ENCODE results near the gene TEAD1. TPM values are rescaled to one million over a fixed set of nuclear protein-coding genes. Genes with fewer than 3 reads are reported as not detected.

The TEAD1 gene
- total and polyA plus RNA-seq, 9 of the 15 experiments (the other 6 are each of a cell fraction or from before 2014, with no cell fraction given): 1.7 to 17.7 (median 10.8) TPM

- FAIRE-seq (no peak), DNase-seq (ENCODE audit: extremely low read depth in 1 of 4, low spot score in 3 of 4) (peak in 1 of 4 experiments; percentile 31), ATAC-seq (peak; percentile 39)
- Histone ChIP-seq H3K79me2 (ENCODE audit: control insufficient read depth, insufficient read depth, low read length) (peaks cover 36% of the 10 kb centered on the region), H3K9me3 (replicated peaks; ENCODE audit: control insufficient read depth, insufficient read depth, low read depth, low read length) (no peaks in the 10 kb centered on the region), H3K9ac (ENCODE audit: insufficient read depth in 1 of 2, low read depth in 2 of 2, low read length in 2 of 2) (peak overlapping the region; percentile 47 to 73; a peak in 3 of 4 replicates), H3K9me1 (ENCODE audit: control insufficient read depth, insufficient read depth, low read length) (no peaks in the 10 kb centered on the region), H3K36me3 (ENCODE audit: control insufficient read depth, insufficient read depth, low read length) (no peaks in the 10 kb centered on the region), H3K27me3 (ENCODE audit: control insufficient read depth in 2 of 2, insufficient read depth in 2 of 2, low read length in 2 of 2) (no peaks in the 10 kb centered on the region), H3K4me1 (replicated peaks in 1 of 2; ENCODE audit: control insufficient read depth in 2 of 2, insufficient read depth in 2 of 2, low read length in 2 of 2) (peaks cover 38 to 52% of the 10 kb centered on the region in 2 experiments), H3K4me2 (ENCODE audit: insufficient read depth, low read length) (peak overlapping the region; percentile 67), H3K4me3 (no peak overlapping the region), H3K27ac (ENCODE audit: extremely low read depth, low read depth, low read length) (peak overlapping the region; percentile 69), H4K20me1 (replicated peaks; ENCODE audit: control insufficient read depth, insufficient read depth, low read length) (no peaks in the 10 kb centered on the region), H2AFZ (ENCODE audit: low read depth, low read length) (peak overlapping the region; percentile 45)
- ChIA-PET POLR2A (interaction anchor here (1.3 kb wide), 1 partner anchor 13 kb away, joined by 4 read pairs; no protein-coding TSS in a partner anchor), CTCF (ENCODE audit: low intra/inter-chr PET ratio) (no interaction called here)
- TF ChIP-seq NFIC (IDR thresholded peaks at IDR 0.05): 0 out of 2 replicates have a peak, but pooled peaks have one; percentile 14
- TF ChIP-seq STAT6 (CRISPR knock-in tag; IDR thresholded peaks at IDR 0.05): 0 out of 2 replicates have a peak, but pooled peaks have one; percentile 53
- TF ChIP-seq ZNF121 (CRISPR knock-in tag; conservative IDR thresholded peaks at IDR 0.05): peak; percentile 78
- TF ChIP-seq MYC (IDR thresholded peaks at IDR 0.05; ENCODE audit: low read depth, low read length): peak; percentile 14; the same call in 1 of the 2 replicates
- no peak for TF ChIP-seq MYC (CRISPR knock-in tag; IDR thresholded peaks at IDR 0.05; ENCODE audit: borderline replicate concordance, low read depth)
- TF ChIP-seq CC2D1A (IDR thresholded peaks at IDR 0.05): 0 out of 2 replicates have a peak, but pooled peaks have one; percentile 30
- TF ChIP-seq FOXJ2 (tag; IDR thresholded peaks at IDR 0.05): no peak
- TF ChIP-seq FOXP1 (CRISPR knock-in tag; IDR thresholded peaks at IDR 0.05): 0 out of 2 replicates have a peak, but pooled peaks have one; percentile 0
- TF ChIP-seq ZBTB43 (CRISPR knock-in tag; IDR thresholded peaks at IDR 0.05): no peak
- TF ChIP-seq SRSF1 (IDR thresholded peaks at IDR 0.05; ENCODE audit: low read depth, low read length): no peak
- TF ChIP-seq HNRNPLL (IDR thresholded peaks at IDR 0.05; ENCODE audit: low read depth, low read length, poor library complexity, severe bottlenecking): no peak
- BruUV-seq (replicated peaks): no TSS peak
- in situ Hi-C loops (cut with MboI) (no loop called here), intact Hi-C loops (cut with micrococcal nuclease) (no loop called here)
- 50% methylated on average over 3 of the region's 3 CpGs for WGBS (ENCODE audit: insufficient coverage, low coverage, missing lambda C conversion rate)
Measured at GRCh38 chr11:12854297-12854661, 180.1 kb downstream of the TEAD1 start.
